HepG2 (cell line): ENCODE data around the gene PHAX. TPM values are rescaled to one million over a fixed set of nuclear protein-coding genes. Genes with fewer than 3 reads are reported as not detected.

ENCODE experiments used
- ATRX ChIP-seq: sonication (generic); formaldehyde crosslinking; IDR thresholded peaks from 2 replicates; pipeline ENCODE4 v1.4.0; 2020; ENCODE audit warnings: missing genetic modification reagents, borderline replicate concordance
- GMEB1 ChIP-seq: sonication (generic); formaldehyde crosslinking; IDR thresholded peaks from 2 replicates; pipeline ENCODE4 v1.5.1; 2020; ENCODE audit warnings: missing genetic modification reagents, mild to moderate bottlenecking, borderline replicate concordance
- HMGXB3 ChIP-seq: sonication (generic); formaldehyde crosslinking; IDR thresholded peaks from 2 replicates; pipeline ENCODE4 v1.4.0; 2020; ENCODE audit warnings: missing genetic modification reagents, borderline replicate concordance
- KDM4B ChIP-seq: sonication (generic); formaldehyde crosslinking; IDR thresholded peaks from 2 replicates; pipeline ENCODE4 v1.4.0; 2020; ENCODE audit warnings: missing genetic modification reagents
- MTA3 ChIP-seq: sonication (generic); formaldehyde crosslinking; IDR thresholded peaks from 2 replicates; pipeline ENCODE4 v1.4.0; 2020; ENCODE audit warnings: missing genetic modification reagents
- MYPOP ChIP-seq: sonication (generic); formaldehyde crosslinking; IDR thresholded peaks from 2 replicates; pipeline ENCODE4 v1.8.1; 2023; ENCODE audit warnings: mild to moderate bottlenecking, moderate library complexity, missing genetic modification reagents
- POLR2AphosphoS5 ChIP-seq: IDR thresholded peaks from 2 replicates; pipeline ENCODE4 v1.6.1; 2012; ENCODE audit warnings: low read depth, low read length
- RBM39 ChIP-seq: fragments of 200-400 bp; formaldehyde crosslinking; IDR thresholded peaks from one replicate; pipeline ENCODE4 v1.6.1; 2018; ENCODE audit warnings: antibody characterized with exemption, mild to moderate bottlenecking, low read depth, low read length; ENCODE audit not compliant: poor library complexity, severe bottlenecking
- SCMH1 ChIP-seq: sonication (generic); formaldehyde crosslinking; IDR thresholded peaks from 2 replicates; pipeline ENCODE4 v1.9.0; 2021; ENCODE audit warnings: missing genetic modification reagents, mild to moderate bottlenecking, borderline replicate concordance
- SP140L ChIP-seq: sonication (generic); formaldehyde crosslinking; IDR thresholded peaks from 2 replicates; pipeline ENCODE4 v1.4.0; 2020; ENCODE audit warnings: missing genetic modification reagents, borderline replicate concordance
- TFDP1 ChIP-seq: IDR thresholded peaks from 2 replicates; pipeline ENCODE4 v1.6.1; 2016; ENCODE audit warnings: missing compliant biosample characterization, missing genetic modification reagents, borderline replicate concordance
- USF2 ChIP-seq, 2 experiments: sonication (generic) in 1 of 2; formaldehyde crosslinking in 1 of 2; IDR thresholded peaks; 2 replicates each; pipeline versions ENCODE4 v1.5.1 to v1.6.1; 2011 to 2020; ENCODE audit warnings: borderline replicate concordance in 1 of 2, low read depth in 1 of 2, low read length in 1 of 2, mild to moderate bottlenecking in 1 of 2, missing genetic modification reagents in 1 of 2, moderate library complexity in 1 of 2
- ZNF256 ChIP-seq: sonication (generic); formaldehyde crosslinking; conservative IDR thresholded peaks from 2 replicates; pipeline ENCODE4 v1.4.0; 2020; ENCODE audit warnings: missing genetic modification reagents
- ZNF264 ChIP-seq: sonication (generic); formaldehyde crosslinking; IDR thresholded peaks from 2 replicates; pipeline ENCODE4 v1.4.0; 2020; ENCODE audit warnings: missing genetic modification reagents
- ZNF33A ChIP-seq: sonication (generic); formaldehyde crosslinking; IDR thresholded peaks from 2 replicates; pipeline ENCODE4 v1.5.1; 2020; ENCODE audit warnings: missing genetic modification reagents, mild to moderate bottlenecking, moderate library complexity, borderline replicate concordance
- ZNF343 ChIP-seq: sonication (generic); formaldehyde crosslinking; IDR thresholded peaks from 2 replicates; pipeline ENCODE4 v1.4.0; 2020; ENCODE audit warnings: mild to moderate bottlenecking, missing genetic modification reagents
- polyA plus RNA-seq, 8 experiments: library from polyadenylated mRNA; depleted of rRNA in 3 of 8; stranded (reverse) in 7 of 8; unstranded in 1 of 8; fragments of >200 nt; fragmentation: Illumina TruSeq in 4 of 8; extraction: Trizol in 4 of 8; gene quantifications; 2 replicates each; pipeline versions ENCODE4 v1.2.1 to v1.2.3, GENCODE V29; 2011 to 2016; ENCODE audit warnings: low read depth in 4 of 8, missing spikeins in 1 of 8, mixed read lengths in 1 of 8; ENCODE audit not compliant: insufficient read depth in 1 of 8
- total RNA-seq, 5 experiments: library from RNA; depleted of rRNA; stranded (reverse); fragments of >200 nt; fragmentation: Illumina TruSeq; extraction: Trizol; gene quantifications; 2 replicates each; pipeline ENCODE4 v1.2.3, GENCODE V29; 2016; ENCODE audit warnings: low read depth in 1 of 5

Gene PHAX
- total and polyA plus RNA-seq, 2 of the 13 experiments (the other 11 are each of a cell fraction or from before 2014, with no cell fraction given) = 20.0 to 59.7 TPM

- peak; percentile 66; the same call in 1 of the 2 replicates for TF ChIP-seq TFDP1 (CRISPR knock-in tag)
- peak; percentile 74 for TF ChIP-seq KDM4B
- TF ChIP-seq HMGXB3 = peak; percentile 73; the same call in 1 of the 2 replicates
- no peak for TF ChIP-seq SCMH1 (CRISPR knock-in tag)
- TF ChIP-seq ZNF343 (CRISPR knock-in tag) = no peak
- TF ChIP-seq POLR2AphosphoS5 = peak; percentile 96
- TF ChIP-seq GMEB1 (CRISPR knock-in tag) = peak; percentile 52; the same call in 1 of the 2 replicates
- 0 out of 2 replicates have a peak, but pooled peaks have one; percentile 16 for TF ChIP-seq ZNF33A (CRISPR knock-in tag)
- no peak for TF ChIP-seq MTA3 (CRISPR knock-in tag)
- no peak for TF ChIP-seq ZNF256
- no peak for TF ChIP-seq RBM39
- no peak for TF ChIP-seq ATRX (CRISPR knock-in tag)
- TF ChIP-seq USF2 (IDR thresholded peaks at IDR 0.05; ENCODE audit: low read depth, low read length) = no peak
- no peak for TF ChIP-seq USF2 (CRISPR knock-in tag; IDR thresholded peaks at IDR 0.05; ENCODE audit: borderline replicate concordance)
- peak; percentile 67; the same call in 1 of the 2 replicates for TF ChIP-seq ZNF264 (CRISPR knock-in tag)
- TF ChIP-seq MYPOP (CRISPR knock-in tag) = peak; percentile 46; the same call in 1 of the 2 replicates
- no peak; the same call in 1 of the 2 replicates for TF ChIP-seq SP140L (CRISPR knock-in tag)
Observed at GRCh38 chr5:126594748-126595485, 5.8 kb upstream of the PHAX start, which contains the start of gene ALDH7A1 (continued).
